GM20000 (cell line): ENCODE measurements around the gene IL36G.

ENCODE experiments used
- DNase-seq: peaks from one replicate; pipeline ENCODE4 v3.0.0; 2012; ENCODE audit warnings: low spot score
- CTCF ChIP-seq: IDR thresholded peaks from 2 replicates; pipeline ENCODE4 v1.5.1; 2012; ENCODE audit warnings: mild to moderate bottlenecking, control low read depth; ENCODE audit errors: extremely low read depth, missing control alignments

IL36G gene

DNA sequence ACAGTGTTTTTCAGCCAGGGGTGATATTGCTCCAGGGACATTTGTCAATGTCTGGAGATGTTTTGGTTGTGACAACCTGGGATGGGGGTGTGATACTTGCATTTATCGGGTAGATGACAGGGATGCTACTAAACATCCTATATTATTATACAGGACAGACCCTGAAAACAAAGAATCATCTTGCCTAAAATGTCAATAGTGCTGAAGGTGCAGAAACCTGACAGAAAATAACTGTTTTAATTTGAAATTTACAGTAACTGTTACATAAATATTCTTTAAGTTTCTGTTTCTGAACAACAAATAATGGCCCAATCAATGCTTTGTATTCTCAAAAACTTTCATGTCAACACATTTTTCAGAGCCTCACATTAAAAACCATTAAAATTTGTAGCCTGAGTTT lies 29.4 kb downstream of the IL36G start:
- TF ChIP-seq CTCF, result no peak
- DNase-seq, result no peak

GRCh38 chr2:113009622-113010021 lies 31.8 kb downstream of the IL36G start:
- TF ChIP-seq CTCF, result no peak
- no peak for DNase-seq

- DNase-seq, result no peak
- no peak for TF ChIP-seq CTCF
These were observed 32.3 kb downstream of the IL36G start for GRCh38 chr2:113010088-113010487.

GRCh38 chr2:113011108-113011507 lies 33.3 kb downstream of the IL36G start:
- no peak for TF ChIP-seq CTCF
- no peak for DNase-seq

- no peak for TF ChIP-seq CTCF
- no peak for DNase-seq
These were observed 34.9 kb downstream of the IL36G start for GRCh38 chr2:113012436-113013335.

- DNase-seq, result no peak
- TF ChIP-seq CTCF, result no peak
These were observed 35.5 kb downstream of the IL36G start for GRCh38 chr2:113013336-113013661.

DNA sequence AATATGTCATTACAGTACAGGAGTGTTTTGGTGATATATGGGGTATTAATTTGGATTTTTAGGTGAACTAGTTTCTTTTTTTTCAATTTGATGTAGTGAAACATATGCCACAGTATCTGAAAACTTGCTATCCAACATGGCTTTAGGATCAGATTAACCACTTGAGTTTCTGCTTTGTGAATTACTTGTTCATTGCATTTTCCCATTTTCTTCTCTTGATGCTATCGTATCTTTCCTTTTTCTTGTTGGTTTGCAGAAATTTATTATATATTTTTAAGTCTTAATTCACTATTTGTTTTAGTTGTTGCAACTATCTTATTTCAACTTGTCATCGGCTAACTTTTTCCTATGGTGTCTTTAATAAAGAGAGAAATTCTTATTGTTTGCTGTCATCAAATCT lies 36.3 kb downstream of the IL36G start:
- no peak for DNase-seq
- no peak for TF ChIP-seq CTCF
